Measurements from ENCODE around the gene UTP11. TPM values are rescaled to one million over a fixed set of nuclear protein-coding genes. Genes with fewer than 3 reads are reported as not detected.

Gene UTP11
- total and polyA plus RNA-seq, 11 donors: 30.7 to 51.6 (median 36.5) TPM

GRCh38 chr1:38009841-38010180, 2.7 kb upstream of the UTP11 start:
- intact Hi-C loops (cut with DNase I): no loop called here

DNA sequence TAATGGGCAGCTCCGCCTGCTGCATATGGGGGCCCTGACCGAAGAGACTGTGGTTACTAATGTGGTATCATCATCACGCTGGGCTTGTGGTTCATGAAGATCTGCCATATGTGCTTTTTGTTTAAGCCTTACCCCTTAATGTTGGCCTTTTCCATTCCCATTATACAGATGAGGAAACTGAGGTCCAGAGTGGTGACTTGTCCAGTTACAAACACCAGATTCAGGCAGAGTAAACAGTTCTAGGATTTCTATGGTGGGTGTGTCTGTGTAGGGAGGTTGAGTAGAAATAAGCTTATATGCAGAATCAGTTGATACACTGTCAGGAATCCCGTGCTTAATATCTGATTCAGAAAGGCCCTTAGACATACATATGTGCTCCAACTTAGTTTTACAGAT, 691 bp downstream of the UTP11 start:
- ATAC-seq (no peak), DNase-seq (no peak)
- Histone ChIP-seq H3K27ac (peak overlapping the region; percentile 84 to 96 (median 92)), H3K36me3 (peaks cover 0 to 41% (median 17%) of the 10 kb centered on the region in 9 donors), H3K4me3 (peak overlapping the region; percentile 64 to 95 (median 74)), H3K9me3 (no peaks in the 10 kb centered on the region), H3K4me1 (peaks cover 4 to 69% (median 44%) of the 10 kb centered on the region in 12 donors), H3K27me3 (no peaks in the 10 kb centered on the region)
- WGBS, 4 donors: 8 to 15% (median 13%) methylated on average over 4 of the region's 4 CpGs
- TF ChIP-seq CTCF (IDR thresholded peaks at IDR 0.05) (no peak), POLR2A (IDR thresholded peaks at IDR 0.05) (no peak)
- intact Hi-C loops (cut with DNase I): loop anchor here in 1 of 10 donors (2.0 kb wide), 1 partner anchor 22 kb away; the partner anchor contains the start of gene SF3A3

More at GRCh38 chr1:38009841-38010180, 2.7 kb upstream of the UTP11 start:
- H3K4me1 ChIP-seq: peaks cover 0 to 48% (median 23%) of the 10 kb centered on the region in 12 donors
- no peak for TF ChIP-seq POLR2A (IDR thresholded peaks at IDR 0.05)
- TF ChIP-seq CTCF (IDR thresholded peaks at IDR 0.05): no peak
- ATAC-seq (no peak), DNase-seq (no peak)
- WGBS, 4 donors: 85 to 92% (median 88%) methylated on average over 6 of the region's 6 CpGs
- peaks cover 0 to 7% (median 0%) of the 10 kb centered on the region in 9 donors for H3K36me3 ChIP-seq
- no peak overlapping the region for H3K4me3 ChIP-seq
- H3K27ac ChIP-seq: peak overlapping the region in 2 of 12 donors; percentile 29 to 77
- H3K9me3 ChIP-seq: no peaks in the 10 kb centered on the region
- H3K27me3 ChIP-seq: no peaks in the 10 kb centered on the region

DNA sequence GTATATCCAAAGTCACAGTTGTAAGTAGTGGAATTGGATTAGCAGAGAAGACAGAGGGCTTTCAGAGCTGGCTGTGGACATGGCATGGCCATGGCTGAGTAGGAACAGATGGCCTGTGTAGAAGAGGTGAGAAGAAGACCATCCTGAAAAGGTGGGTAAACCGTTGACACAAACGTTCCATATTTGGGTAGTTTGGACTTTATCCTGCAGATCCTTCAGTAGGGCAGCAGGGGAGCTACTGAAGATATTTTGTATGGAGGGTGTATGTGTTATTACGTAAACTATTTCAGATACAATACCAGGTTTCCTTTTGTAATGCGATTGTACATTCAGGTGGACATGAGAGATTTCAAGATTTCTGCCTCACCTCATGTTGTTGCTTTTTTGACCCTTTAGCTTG, 1.6 kb downstream of the UTP11 start:
- peak overlapping the region in 5 of 12 donors; percentile 54 to 95 (median 83) for H3K27ac ChIP-seq
- TF ChIP-seq POLR2A (IDR thresholded peaks at IDR 0.05) (no peak), CTCF (IDR thresholded peaks at IDR 0.05) (no peak)
- ATAC-seq (no peak), DNase-seq (no peak)
- WGBS, 4 donors: 57 to 63% (median 59%) methylated on average over 4 of the region's 4 CpGs
- no peaks in the 10 kb centered on the region for H3K27me3 ChIP-seq
- peaks cover 4 to 64% (median 44%) of the 10 kb centered on the region in 12 donors for H3K4me1 ChIP-seq
- H3K9me3 ChIP-seq: no peaks in the 10 kb centered on the region
- intact Hi-C loops (cut with DNase I): no loop called here
- peak overlapping the region in 6 of 12 donors; percentile 66 to 95 (median 78) for H3K4me3 ChIP-seq
- H3K36me3 ChIP-seq: peaks cover 0 to 50% (median 27%) of the 10 kb centered on the region in 9 donors

- intact Hi-C loops (cut with DNase I): no loop called here
- peaks cover 0 to 57% (median 34%) of the 10 kb centered on the region in 9 donors for H3K36me3 ChIP-seq
- H3K27me3 ChIP-seq: no peaks in the 10 kb centered on the region
- DNase-seq (no peak), ATAC-seq (no peak)
- H3K27ac ChIP-seq: peak overlapping the region in 10 of 12 donors; percentile 54 to 95 (median 78)
- H3K4me3 ChIP-seq: peak overlapping the region in 1 of 12 donors; percentile 72
- TF ChIP-seq POLR2A (IDR thresholded peaks at IDR 0.05) (no peak), CTCF (IDR thresholded peaks at IDR 0.05) (no peak)
- peaks cover 4 to 57% (median 44%) of the 10 kb centered on the region in 12 donors for H3K4me1 ChIP-seq
- H3K9me3 ChIP-seq: no peaks in the 10 kb centered on the region
- WGBS, 4 donors: 81 to 87% (median 85%) methylated on average over 11 of the region's 11 CpGs
These were observed 2.3 kb downstream of the UTP11 start for GRCh38 chr1:38014724-38015424.

Measured in heart left ventricle (tissue), 16 donors.